Activated CD4-positive, CD25-positive, alpha-beta regulatory T cell treated with anti-CD3 and anti-CD28 coated beads, Interleukin-2, amount 50 U/mL, for 72 hours (primary cell): ENCODE measurements around the gene FRAS1.
"Not testable (repeated sequence)": the region's sequence is repeated elsewhere in the genome, so short reads cannot be mapped to it uniquely, and the experiment has no call there.

Source experiments
- DNase-seq: peaks from one replicate; pipeline ENCODE4 v3.0.0; 2021

Gene FRAS1

GRCh38 chr4:78057135-78057599 is at the start of gene FRAS1:
TSS of gene FRAS1 (plus strand) at chr4:78057323. CDS start at chr4:78058010, 687 bp downstream.
- no peak for DNase-seq

GRCh38 chr4:78011003-78011402 is 46.1 kb upstream of the FRAS1 start:
- DNase-seq, result not testable (repeated sequence)

- DNase-seq, result no peak
Observed at GRCh38 chr4:78014889-78015886, 41.9 kb upstream of the FRAS1 start.

- no peak for DNase-seq
Observed at GRCh38 chr4:78018271-78019049, 38.7 kb upstream of the FRAS1 start.

- no peak for DNase-seq
Observed at GRCh38 chr4:78019414-78019813, 37.7 kb upstream of the FRAS1 start.

- DNase-seq, result no peak
Observed at GRCh38 chr4:78020677-78021076, 36.4 kb upstream of the FRAS1 start.

GRCh38 chr4:78022517-78022916 is 34.6 kb upstream of the FRAS1 start:
- DNase-seq, result no peak

GRCh38 chr4:78024085-78024484 is 33.0 kb upstream of the FRAS1 start:
- DNase-seq, result no peak

- DNase-seq, result no peak
Observed at GRCh38 chr4:78024576-78025091, 32.5 kb upstream of the FRAS1 start.

- DNase-seq, result no peak
Observed at GRCh38 chr4:78031417-78031950, 25.6 kb upstream of the FRAS1 start.

- DNase-seq, result no peak
Observed at GRCh38 chr4:78032446-78032845, 24.7 kb upstream of the FRAS1 start.

GRCh38 chr4:78032929-78033328 is 24.2 kb upstream of the FRAS1 start:
- DNase-seq, result no peak

- DNase-seq, result no peak
Observed at GRCh38 chr4:78033861-78034260, 23.3 kb upstream of the FRAS1 start.

GRCh38 chr4:78038704-78039103 is 18.4 kb upstream of the FRAS1 start:
- no peak for DNase-seq

GRCh38 chr4:78039678-78040077 is 17.4 kb upstream of the FRAS1 start:
- DNase-seq, result no peak

- DNase-seq, result no peak
Observed at GRCh38 chr4:78040431-78040830, 16.7 kb upstream of the FRAS1 start.

- no peak for DNase-seq
Observed at GRCh38 chr4:78047366-78047765, 9.8 kb upstream of the FRAS1 start.

GRCh38 chr4:78056265-78057129 is 626 bp upstream of the FRAS1 start:
- no peak for DNase-seq

- no peak for DNase-seq
Observed at GRCh38 chr4:78057600-78058550, 752 bp downstream of the FRAS1 start.

GRCh38 chr4:78058591-78059523 is 1.7 kb downstream of the FRAS1 start:
- no peak for DNase-seq
